ENCODE results near the gene IPCEF1.
"Not testable (repeated sequence)": the region's sequence is repeated elsewhere in the genome, so short reads cannot be mapped to it uniquely, and the experiment has no call there.

Gene IPCEF1

GRCh38 chr6:154246723-154247118 lies 109.9 kb downstream of the IPCEF1 start:
- no peak for DNase-seq (ENCODE audit: low read depth in 2 of 2)

GRCh38 chr6:154245506-154245905 lies 111.1 kb downstream of the IPCEF1 start:
- DNase-seq (ENCODE audit: low read depth in 2 of 2) = no peak

GRCh38 chr6:154243793-154244750 lies 112.5 kb downstream of the IPCEF1 start:
- no peak for DNase-seq (ENCODE audit: low read depth in 2 of 2)

- no peak for DNase-seq (ENCODE audit: low read depth in 2 of 2)
Observed at GRCh38 chr6:154242617-154243357, 113.8 kb downstream of the IPCEF1 start.

GRCh38 chr6:154241581-154241980 lies 115.0 kb downstream of the IPCEF1 start:
- no peak for DNase-seq (ENCODE audit: low read depth in 2 of 2)

- not testable (repeated sequence) for DNase-seq (ENCODE audit: low read depth in 2 of 2)
Observed at GRCh38 chr6:154241061-154241460, 115.5 kb downstream of the IPCEF1 start.

- no peak for DNase-seq (ENCODE audit: low read depth in 2 of 2)
Observed at GRCh38 chr6:154239392-154239791, 117.2 kb downstream of the IPCEF1 start.

GRCh38 chr6:154238831-154239230 lies 117.8 kb downstream of the IPCEF1 start:
- no peak for DNase-seq (ENCODE audit: low read depth in 2 of 2)

GRCh38 chr6:154236646-154237301 lies 119.8 kb downstream of the IPCEF1 start:
- no peak for DNase-seq (ENCODE audit: low read depth in 2 of 2)

GRCh38 chr6:154234019-154234772 lies 122.4 kb downstream of the IPCEF1 start:
- DNase-seq (ENCODE audit: low read depth in 2 of 2) = no peak

- DNase-seq (ENCODE audit: low read depth in 2 of 2) = no peak
Observed at GRCh38 chr6:154233383-154233782, 123.2 kb downstream of the IPCEF1 start.

- no peak for DNase-seq (ENCODE audit: low read depth in 2 of 2)
Observed at GRCh38 chr6:154232013-154232910, 124.3 kb downstream of the IPCEF1 start.

- DNase-seq (ENCODE audit: low read depth in 2 of 2) = no peak
Observed at GRCh38 chr6:154230910-154231595, 125.5 kb downstream of the IPCEF1 start.

- no peak for DNase-seq (ENCODE audit: low read depth in 2 of 2)
Observed at GRCh38 chr6:154230393-154230792, 126.2 kb downstream of the IPCEF1 start.

GRCh38 chr6:154229786-154230185 lies 126.8 kb downstream of the IPCEF1 start:
- DNase-seq (ENCODE audit: low read depth in 2 of 2) = peak; percentile 32 to 52

- DNase-seq (ENCODE audit: low read depth in 2 of 2) = no peak
Observed at GRCh38 chr6:154228521-154228905, 128.1 kb downstream of the IPCEF1 start.

- DNase-seq (ENCODE audit: low read depth in 2 of 2) = no peak
Observed at GRCh38 chr6:154227862-154228520, 128.6 kb downstream of the IPCEF1 start.

- DNase-seq (ENCODE audit: low read depth in 2 of 2) = no peak
Observed at GRCh38 chr6:154226461-154226860, 130.1 kb downstream of the IPCEF1 start.

- DNase-seq (ENCODE audit: low read depth in 2 of 2) = no peak
Observed at GRCh38 chr6:154223296-154223695, 133.3 kb downstream of the IPCEF1 start.
